NB4 (cell line): ENCODE results near the gene ABCE1.
A peak's percentile ranks its signal among the peaks of the same experiment; 100 is the strongest.

ENCODE experiments used
- DNase-seq: peaks from one replicate; pipeline ENCODE4 v3.0.0; 2010; ENCODE audit warnings: low read depth
- H3K4me3 ChIP-seq: one replicate; pipeline ENCODE4 v1.5.1; 2011; ENCODE audit warnings: mild to moderate bottlenecking, low read depth, low read length, moderate library complexity
- CTCF ChIP-seq: IDR thresholded peaks from one replicate; pipeline ENCODE4 v1.5.1; 2012; ENCODE audit warnings: low read depth, low read length
- MYC ChIP-seq: IDR thresholded peaks from 2 replicates; pipeline ENCODE4 v1.6.1; 2011; ENCODE audit warnings: low read depth, low read length
- POLR2A ChIP-seq: IDR thresholded peaks from 2 replicates; pipeline ENCODE4 v1.6.1; 2011; ENCODE audit warnings: mild to moderate bottlenecking; ENCODE audit not compliant: insufficient read length; ENCODE audit errors: extremely low read depth
- TF ChIP-seq, protein P1 (sequence below): IDR thresholded peaks from 2 replicates; pipeline ENCODE4 v1.6.1; 2011; ENCODE audit warnings: low read depth, low read length

The ABCE1 gene

DNA sequence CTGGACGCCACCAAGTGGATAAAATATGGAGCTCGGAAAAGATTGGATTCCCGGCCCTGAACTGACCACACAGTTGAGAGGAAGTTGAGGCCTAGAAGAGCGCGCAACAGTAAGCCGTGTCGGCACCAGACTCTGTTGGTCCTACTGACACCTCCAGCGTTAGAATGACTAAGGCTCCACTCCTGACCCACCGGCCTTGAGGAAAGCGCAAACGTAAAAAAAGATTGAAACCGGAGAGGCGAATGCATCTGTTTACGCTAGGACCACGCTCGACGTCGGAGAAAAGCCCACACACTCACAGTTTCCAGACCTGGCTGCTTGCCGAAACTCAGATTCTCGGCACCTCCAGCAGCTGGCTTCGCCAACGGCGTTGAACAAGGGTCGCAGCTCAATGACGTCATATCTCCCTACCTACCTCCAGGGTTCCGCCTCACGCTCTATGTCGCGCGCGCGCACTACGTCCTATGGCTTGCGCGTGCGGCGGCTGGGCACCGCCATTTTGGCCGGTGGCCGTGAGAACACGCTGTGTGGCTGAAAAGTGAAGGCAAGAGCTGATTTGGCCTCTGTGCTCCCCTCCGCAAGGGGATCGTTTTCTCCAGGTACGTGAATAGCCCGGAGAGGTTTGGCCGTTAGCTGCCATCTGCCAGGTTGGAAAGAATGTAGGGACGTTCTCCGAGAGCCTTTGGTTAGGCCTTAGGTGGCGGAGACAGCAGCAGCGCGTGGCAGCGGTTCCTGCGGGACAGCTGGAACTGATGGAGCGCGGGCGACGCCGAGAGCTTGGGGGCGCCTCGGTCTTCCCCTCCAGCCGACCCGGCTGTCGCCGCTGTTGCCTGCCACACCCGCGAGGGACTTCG, at the start of gene ABCE1, which contains the start of gene ANAPC10:
Gene ABCE1 (plus strand): TSS at position 491 of the 854 bp plus-strand sequence. CDS start 6,102 bp downstream, outside the sequence.
Gene ANAPC10 (minus strand): TSS at position 376 of the 854 bp plus-strand sequence. CDS start 2,097 bp downstream, outside the sequence.
- TF ChIP-seq POLR2A (peak; percentile 82), CTCF (no peak), MYC (peak; percentile 99)
- TF ChIP-seq, protein P1, sequence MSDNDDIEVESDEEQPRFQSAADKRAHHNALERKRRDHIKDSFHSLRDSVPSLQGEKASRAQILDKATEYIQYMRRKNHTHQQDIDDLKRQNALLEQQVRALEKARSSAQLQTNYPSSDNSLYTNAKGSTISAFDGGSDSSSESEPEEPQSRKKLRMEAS, result peak; percentile 93
- DNase-seq, result peak; percentile 97
- peak within 1 kb of the TSS; percentile 99 for H3K4me3 ChIP-seq

DNA sequence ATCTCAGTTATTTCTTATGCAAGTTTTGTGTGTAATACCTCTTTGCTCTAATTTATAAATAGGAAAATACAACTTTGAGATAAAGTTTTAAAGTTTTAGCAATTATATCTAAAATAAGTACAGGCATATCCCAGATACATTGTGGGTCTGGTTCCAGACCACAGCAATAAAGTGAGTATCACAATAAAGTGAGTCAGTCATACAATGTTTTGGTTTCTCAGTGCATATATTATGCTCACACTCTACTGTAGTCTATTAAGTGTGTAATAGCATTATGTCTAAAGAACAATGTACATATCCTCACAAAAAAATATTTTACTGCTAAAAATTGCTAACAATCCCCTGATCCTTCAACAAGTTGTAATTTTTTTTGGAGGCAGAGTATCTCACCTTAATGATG, 49.3 kb upstream of the ABCE1 start:
- no peak for DNase-seq
- no peak overlapping the region for H3K4me3 ChIP-seq
- TF ChIP-seq POLR2A (no peak), CTCF (no peak), MYC (no peak)
- TF ChIP-seq, protein P1, result no peak

DNA sequence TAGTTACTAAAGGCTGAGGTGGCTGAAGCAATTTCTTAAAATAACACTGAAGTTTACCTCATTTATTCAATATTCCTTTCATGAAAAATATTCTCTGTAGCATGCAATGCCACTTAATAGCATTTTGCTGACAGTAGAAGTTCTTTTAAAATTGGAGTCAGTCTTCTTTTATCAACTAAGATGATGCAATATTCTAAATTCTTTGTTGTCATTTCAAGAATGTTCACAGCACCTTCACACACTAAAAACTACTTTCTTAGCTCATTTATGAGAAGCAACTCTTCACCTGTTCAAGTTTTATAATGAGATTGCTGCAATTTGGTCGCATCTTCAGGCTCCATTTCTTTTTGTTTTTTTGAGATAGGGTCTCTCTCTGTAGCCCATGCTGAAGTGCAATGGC, 48.9 kb upstream of the ABCE1 start:
- TF ChIP-seq, protein P1, result no peak
- TF ChIP-seq CTCF (no peak), POLR2A (no peak), MYC (no peak)
- H3K4me3 ChIP-seq, result no peak overlapping the region
- DNase-seq, result no peak

DNA sequence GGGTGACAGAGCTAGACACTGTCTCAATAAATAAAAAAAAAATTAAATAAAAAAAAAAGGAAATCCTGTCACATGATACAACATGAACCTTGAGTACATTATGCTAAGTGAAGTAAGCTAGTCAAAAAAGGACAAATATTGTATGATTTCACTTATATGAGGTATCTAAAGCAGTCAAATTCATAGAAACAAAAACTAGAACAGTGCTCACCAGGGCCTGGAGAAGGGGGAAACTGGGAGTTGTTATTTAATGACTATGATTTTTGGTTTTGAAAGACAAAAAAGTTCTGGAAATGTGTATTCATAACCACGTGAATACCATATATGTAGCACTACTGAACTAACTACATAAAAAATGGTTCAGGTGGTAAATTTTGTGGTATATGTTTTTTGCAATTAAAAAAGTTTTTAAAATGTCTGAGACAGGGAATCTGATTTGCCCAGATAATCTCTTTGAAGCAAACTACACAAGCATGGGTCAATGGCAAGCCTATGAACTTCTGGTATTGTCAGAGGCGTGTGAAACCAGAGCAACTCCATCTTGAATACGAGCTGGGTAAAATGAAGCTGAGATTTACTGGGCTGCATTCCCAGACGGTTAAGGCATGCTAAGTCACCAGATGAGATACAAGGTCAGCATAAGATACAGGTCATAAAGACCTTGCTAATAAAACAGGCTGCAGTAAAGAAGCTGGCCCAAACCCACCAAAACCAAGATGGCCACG, 42.4 kb upstream of the ABCE1 start:
- no peak overlapping the region for H3K4me3 ChIP-seq
- DNase-seq, result no peak
- no peak for TF ChIP-seq CTCF
- no peak for TF ChIP-seq MYC
- TF ChIP-seq, protein P1, result no peak
- no peak for TF ChIP-seq POLR2A

DNA sequence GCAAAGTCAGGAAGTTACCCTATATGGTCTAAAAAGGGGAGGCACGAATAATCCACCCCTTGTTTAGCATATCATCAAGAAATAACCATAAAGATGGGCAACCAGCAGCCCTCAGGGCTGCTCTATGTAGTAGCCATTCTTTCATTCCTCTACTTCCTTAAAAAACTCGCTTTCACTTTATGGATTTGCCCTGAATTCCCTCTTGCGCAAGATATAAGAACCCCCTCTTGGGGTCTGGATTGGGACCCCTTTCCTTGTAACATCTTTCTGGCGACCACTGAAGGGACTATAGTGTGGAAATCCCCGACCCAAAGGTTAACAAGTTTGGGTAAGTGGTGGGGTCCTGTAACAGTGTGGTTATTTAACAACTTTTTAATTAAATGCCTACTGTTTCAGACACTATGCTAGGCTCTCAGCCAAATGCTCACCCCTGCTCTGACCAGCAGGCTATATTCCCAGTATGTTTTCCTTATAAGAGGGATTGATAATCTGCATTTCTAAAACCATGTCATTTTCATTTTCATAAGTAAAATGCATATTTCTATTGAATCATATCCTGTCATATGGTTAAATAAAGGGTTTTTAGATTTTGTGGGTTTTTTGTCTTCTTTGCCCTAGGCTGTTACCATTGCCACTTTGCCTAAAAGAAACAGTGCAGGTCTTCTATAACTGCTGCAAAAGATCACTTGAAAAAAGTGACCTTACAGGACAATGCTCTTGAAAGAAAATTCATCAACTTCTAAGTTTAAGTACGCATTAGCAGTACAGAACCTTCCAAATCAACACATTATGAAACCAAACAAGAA, 41.6 kb upstream of the ABCE1 start:
- DNase-seq, result no peak
- TF ChIP-seq, protein P1, result no peak
- no peak for TF ChIP-seq POLR2A
- TF ChIP-seq CTCF, result no peak
- no peak for TF ChIP-seq MYC
- no peak overlapping the region for H3K4me3 ChIP-seq
